Mammary epithelial cell (primary cell): ENCODE results near the gene NIPAL3.

ENCODE experiments used
- EZH2 ChIP-seq: IDR thresholded peaks from 2 replicates; pipeline ENCODE4 v1.6.1; 2012; ENCODE audit warnings: low read length, inconsistent platforms, borderline replicate concordance
- TF ChIP-seq, protein P1 (sequence below), 2 donors: IDR thresholded peaks in 1 of 2; conservative IDR thresholded peaks in 1 of 2; 2 replicates each; pipeline ENCODE4 v1.5.1; 2011 to 2012; ENCODE audit warnings: inconsistent platforms in 2 of 2, low read length in 2 of 2, mild to moderate bottlenecking in 2 of 2, control low read depth in 1 of 2, low read depth in 1 of 2; ENCODE audit not compliant: insufficient read depth in 1 of 2; ENCODE audit errors: extremely low read depth in 1 of 2

DNA sequence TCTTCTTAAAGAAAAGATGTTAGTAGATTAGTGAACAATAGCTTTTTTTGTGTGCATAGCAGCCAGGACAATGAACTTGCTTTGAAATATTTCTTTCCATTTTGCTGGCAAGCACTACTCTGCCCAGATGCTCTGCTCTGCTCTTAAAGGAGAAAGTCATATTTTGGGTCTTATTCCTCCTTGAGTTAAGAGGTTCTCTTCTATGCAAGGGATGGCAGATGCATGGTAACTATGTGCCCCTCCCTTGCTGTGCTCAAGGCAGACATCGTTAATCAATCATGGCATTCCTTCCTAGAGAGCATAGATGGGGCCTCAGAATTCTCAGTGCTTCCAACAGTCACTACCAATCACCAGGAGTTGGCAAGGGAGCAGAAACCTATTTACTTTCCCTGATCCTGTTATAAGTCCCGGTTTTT lies 27.6 kb downstream of the NIPAL3 start:
- TF ChIP-seq EZH2 = no peak
- TF ChIP-seq, protein P1, sequence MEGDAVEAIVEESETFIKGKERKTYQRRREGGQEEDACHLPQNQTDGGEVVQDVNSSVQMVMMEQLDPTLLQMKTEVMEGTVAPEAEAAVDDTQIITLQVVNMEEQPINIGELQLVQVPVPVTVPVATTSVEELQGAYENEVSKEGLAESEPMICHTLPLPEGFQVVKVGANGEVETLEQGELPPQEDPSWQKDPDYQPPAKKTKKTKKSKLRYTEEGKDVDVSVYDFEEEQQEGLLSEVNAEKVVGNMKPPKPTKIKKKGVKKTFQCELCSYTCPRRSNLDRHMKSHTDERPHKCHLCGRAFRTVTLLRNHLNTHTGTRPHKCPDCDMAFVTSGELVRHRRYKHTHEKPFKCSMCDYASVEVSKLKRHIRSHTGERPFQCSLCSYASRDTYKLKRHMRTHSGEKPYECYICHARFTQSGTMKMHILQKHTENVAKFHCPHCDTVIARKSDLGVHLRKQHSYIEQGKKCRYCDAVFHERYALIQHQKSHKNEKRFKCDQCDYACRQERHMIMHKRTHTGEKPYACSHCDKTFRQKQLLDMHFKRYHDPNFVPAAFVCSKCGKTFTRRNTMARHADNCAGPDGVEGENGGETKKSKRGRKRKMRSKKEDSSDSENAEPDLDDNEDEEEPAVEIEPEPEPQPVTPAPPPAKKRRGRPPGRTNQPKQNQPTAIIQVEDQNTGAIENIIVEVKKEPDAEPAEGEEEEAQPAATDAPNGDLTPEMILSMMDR (conservative IDR thresholded peaks at IDR 0.05 in 1 of 2, IDR thresholded peaks at IDR 0.05 in 1 of 2; ENCODE audit: extremely low read depth in 1 of 2, insufficient read depth in 1 of 2, low read depth in 1 of 2, low read length in 2 of 2) = no peak
